GM12875 (cell line): ENCODE data around the gene SLC35B2.

Experiments used
- H3K4me3 ChIP-seq: one replicate; pipeline ENCODE4 v1.5.1; 2011; ENCODE audit warnings: low read depth, low read length, control low read depth
- TF ChIP-seq, protein P1 (sequence below): IDR thresholded peaks from 2 replicates; pipeline ENCODE4 v1.5.1; 2011; ENCODE audit warnings: low read depth, mild to moderate bottlenecking, control low read depth, inconsistent platforms, low read length, moderate library complexity, borderline replicate concordance; ENCODE audit not compliant: insufficient read depth

Gene SLC35B2

DNA sequence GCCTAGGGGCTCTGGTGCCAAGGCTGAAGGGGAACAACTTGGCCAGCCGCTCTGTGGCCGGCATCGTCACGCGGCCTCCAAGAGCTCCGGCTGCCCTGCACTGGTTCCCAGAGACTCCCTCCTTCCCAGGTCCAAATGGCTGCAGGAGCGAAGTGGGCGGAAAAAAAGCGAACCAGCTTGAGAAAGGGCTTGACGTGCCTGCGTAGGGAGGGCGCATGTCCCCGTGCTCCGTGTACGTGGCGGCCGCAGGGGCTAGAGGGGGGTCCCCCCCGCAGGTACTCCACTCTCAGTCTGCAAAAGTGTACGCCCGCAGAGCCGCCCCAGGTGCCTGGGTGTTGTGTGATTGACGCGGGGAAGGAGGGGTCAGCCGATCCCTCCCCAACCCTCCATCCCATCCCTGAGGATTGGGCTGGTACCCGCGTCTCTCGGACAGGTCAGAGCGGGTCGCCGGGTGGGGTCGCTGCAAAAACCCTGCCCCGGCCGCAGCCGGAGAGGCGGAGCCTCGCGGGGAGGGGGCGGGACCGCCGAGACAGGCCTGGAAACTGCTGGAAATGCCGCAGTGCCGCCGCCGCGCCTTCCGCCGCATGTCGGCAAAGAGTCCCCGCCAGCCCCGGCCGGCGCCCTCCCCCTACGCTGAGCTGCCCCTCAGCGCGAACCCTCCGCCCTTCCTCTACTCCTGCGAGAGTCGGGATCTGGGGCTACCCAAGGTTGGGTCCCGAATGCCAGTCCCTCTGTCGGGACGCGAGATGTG lies 11.2 kb downstream of the SLC35B2 start:
- TF ChIP-seq, protein P1, sequence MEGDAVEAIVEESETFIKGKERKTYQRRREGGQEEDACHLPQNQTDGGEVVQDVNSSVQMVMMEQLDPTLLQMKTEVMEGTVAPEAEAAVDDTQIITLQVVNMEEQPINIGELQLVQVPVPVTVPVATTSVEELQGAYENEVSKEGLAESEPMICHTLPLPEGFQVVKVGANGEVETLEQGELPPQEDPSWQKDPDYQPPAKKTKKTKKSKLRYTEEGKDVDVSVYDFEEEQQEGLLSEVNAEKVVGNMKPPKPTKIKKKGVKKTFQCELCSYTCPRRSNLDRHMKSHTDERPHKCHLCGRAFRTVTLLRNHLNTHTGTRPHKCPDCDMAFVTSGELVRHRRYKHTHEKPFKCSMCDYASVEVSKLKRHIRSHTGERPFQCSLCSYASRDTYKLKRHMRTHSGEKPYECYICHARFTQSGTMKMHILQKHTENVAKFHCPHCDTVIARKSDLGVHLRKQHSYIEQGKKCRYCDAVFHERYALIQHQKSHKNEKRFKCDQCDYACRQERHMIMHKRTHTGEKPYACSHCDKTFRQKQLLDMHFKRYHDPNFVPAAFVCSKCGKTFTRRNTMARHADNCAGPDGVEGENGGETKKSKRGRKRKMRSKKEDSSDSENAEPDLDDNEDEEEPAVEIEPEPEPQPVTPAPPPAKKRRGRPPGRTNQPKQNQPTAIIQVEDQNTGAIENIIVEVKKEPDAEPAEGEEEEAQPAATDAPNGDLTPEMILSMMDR: peak; percentile 21; the same call in 1 of the 2 replicates
- H3K4me3 ChIP-seq: peak overlapping the region; percentile 57

DNA sequence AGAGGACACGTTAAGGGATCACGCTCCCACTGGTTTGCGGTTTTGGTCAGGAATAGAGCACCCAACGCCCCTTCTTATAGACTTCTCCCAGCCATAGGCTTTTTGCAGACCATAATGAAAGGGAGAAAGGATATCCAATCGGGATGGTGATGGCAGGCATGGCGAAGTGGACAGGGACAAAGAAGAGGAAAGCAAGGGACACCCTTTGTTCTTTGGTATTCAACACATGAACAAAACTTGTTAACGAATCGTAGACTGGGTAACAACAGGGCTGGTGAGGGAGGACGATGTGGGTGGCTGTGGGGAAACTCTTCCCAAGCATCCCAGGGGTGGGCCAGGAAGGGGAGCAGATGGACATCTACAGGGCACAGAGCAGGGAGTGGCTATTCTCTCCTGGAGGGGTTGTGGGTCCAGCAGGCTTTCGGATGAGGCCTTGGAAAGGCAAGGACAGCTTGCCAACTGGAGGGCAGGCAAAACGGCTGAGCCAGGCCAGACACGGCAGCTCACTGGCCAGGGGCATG lies 11.9 kb downstream of the SLC35B2 start:
- TF ChIP-seq, protein P1: no peak
- H3K4me3 ChIP-seq: peak overlapping the region; percentile 57

DNA sequence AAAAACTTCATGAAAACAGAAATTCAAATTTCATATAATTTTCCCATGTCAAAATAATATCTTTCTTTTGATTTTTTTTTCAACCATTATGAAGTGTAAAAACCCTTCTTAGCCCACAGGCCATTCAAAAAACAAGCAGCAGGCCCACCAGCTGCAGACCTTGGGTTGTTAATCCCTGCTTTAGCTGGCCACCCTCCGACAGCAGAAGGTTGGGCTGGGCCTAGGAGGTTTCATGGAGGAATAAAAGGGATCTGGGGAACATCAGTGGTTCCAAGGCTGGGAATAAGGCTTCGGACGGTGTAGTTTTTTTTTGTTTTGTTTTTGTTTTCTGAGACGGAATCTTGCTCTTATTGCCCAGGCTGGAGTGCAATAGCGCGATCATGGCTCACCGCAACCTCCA lies 14.0 kb downstream of the SLC35B2 start:
- H3K4me3 ChIP-seq: no peak overlapping the region
- TF ChIP-seq, protein P1: no peak

DNA sequence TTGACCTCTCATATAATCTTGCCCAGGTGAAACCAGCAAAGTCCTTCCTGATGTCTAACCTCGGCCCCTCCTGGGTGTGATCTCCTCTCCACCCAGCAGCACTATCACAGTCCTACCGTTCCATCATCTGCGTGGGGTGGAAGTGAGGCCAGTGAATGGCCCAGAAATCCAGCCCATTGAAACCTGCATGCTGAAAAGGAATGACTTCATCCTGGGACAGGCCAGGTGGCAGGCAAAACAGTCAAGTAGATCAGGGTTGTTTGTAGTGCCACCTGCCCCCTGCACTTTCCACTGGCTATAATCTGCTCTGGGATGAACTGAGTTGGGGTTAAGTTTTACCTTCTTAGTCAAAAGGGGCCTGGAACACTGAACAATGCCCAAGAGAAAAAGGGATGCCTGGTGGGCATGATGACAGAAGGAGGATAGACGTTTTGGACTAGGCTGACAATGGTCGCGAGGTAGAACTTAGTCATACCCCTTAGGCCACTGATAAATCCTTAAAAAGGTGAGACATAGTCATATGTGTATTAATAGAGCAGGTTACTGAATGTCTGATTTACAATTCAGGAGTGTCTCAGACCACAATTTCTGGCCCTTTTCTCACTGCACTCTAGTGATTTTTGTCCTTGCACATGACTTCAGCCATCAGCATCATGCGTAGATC lies 18.5 kb downstream of the SLC35B2 start:
- no peak overlapping the region for H3K4me3 ChIP-seq
- TF ChIP-seq, protein P1: no peak

DNA sequence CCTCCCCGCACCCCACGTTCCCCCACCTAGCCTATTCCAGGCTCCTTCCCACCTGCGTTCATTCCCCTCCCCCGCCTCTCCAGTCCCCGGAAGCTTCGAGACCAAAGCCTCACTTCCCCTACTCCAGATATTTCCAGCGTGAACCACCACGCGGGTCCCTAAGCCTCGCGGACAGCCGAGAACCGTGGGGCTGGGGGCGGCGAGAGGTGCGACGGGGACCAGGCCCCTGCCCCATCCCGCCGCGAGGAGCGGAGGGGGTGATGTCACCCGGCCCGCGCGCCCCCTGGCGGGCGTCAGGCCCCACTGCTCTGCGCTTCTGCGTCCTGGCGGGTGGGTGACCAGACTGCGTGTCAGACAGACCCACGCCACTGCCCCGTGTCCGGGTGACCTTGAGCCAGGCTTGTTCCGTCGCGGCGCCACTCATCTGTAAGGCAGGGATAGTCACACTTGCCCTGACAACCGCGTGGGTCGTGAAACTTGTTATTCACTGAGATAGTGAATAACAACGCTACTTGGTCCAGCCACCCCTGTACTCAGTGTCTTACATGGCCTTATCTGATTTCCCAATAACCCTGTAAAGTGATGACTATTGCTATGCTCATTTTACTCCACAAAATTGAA lies 19.4 kb downstream of the SLC35B2 start:
- TF ChIP-seq, protein P1: peak; percentile 98

DNA sequence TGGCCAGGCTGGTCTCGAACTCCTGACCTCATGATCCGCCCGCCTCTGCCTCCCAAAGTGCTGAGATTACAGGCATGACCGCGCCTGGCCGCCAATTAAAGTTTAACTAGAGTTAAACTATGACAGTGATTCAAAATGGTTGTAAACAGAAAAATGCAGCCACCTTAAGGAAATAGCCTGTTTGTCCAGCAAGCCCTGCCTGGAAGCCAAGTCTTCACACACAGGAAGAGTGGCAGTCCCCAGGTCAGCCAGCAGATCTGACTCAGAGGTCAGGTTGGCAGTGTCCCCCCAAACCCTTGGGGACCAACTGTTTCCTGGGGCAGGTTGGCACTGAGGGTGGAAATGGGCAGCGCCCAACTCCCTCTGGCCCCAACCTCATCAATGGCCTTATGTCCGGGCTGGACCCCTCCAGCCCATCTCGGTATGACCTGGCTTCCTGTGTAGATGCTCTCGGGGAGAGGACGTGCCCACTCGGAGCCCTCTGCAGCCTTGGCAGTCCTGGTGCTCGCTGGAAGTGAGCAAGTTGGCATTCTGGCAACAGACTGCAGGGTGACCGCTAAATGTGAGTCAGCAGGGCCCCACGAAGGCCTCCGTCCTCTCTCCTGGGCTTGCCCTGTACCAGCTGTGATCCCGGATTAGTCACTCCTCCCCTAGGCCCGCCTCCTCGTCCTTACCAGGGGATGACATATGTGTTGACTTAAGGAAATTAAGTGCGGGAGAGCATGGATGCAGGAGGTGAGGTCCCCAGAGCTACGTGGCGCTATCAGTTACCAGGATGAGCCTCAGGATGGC lies 20.1 kb downstream of the SLC35B2 start:
- TF ChIP-seq, protein P1: no peak
- H3K4me3 ChIP-seq: peak overlapping the region; percentile 38

More for the DNA sequence above, 19.4 kb downstream of the SLC35B2 start:
- H3K4me3 ChIP-seq: peak overlapping the region; percentile 38
